Type B pancreatic cell (in vitro differentiated cells): ENCODE results near the gene KRT78. TPM values are rescaled to one million over a fixed set of nuclear protein-coding genes. Genes with fewer than 3 reads are reported as not detected.
A peak's percentile ranks its signal among the peaks of the same experiment; 100 is the strongest.
"Not testable (repeated sequence)": the region's sequence is repeated elsewhere in the genome, so short reads cannot be mapped to it uniquely, and the experiment has no call there.

Experiments used
- DNase-seq: peaks from one replicate; pipeline ENCODE4 v3.0.0; 2021; ENCODE audit warnings: mixed read lengths; ENCODE audit not compliant: unreplicated experiment; ENCODE audit errors: extremely low spot score
- H3K27ac Mint-ChIP-seq: 2 replicates; pipeline ENCODE4 v1.8.0; 2021; ENCODE audit warnings: mild to moderate bottlenecking, mixed read lengths
- H3K27me3 Mint-ChIP-seq: 2 replicates; pipeline ENCODE4 v1.8.0; 2021; ENCODE audit warnings: mixed read lengths
- H3K36me3 Mint-ChIP-seq: 2 replicates; pipeline ENCODE4 v1.8.0; 2021; ENCODE audit warnings: mixed read lengths
- H3K4me1 Mint-ChIP-seq: one replicate; pipeline ENCODE4 v1.8.0; 2021; ENCODE audit warnings: mixed read lengths; ENCODE audit not compliant: unreplicated experiment
- H3K4me3 Mint-ChIP-seq: 2 replicates; pipeline ENCODE4 v1.8.0; 2021; ENCODE audit warnings: mild to moderate bottlenecking, mixed read lengths
- H3K9me3 Mint-ChIP-seq: 2 replicates; pipeline ENCODE4 v1.8.0; 2021; ENCODE audit warnings: mixed read lengths
- total RNA-seq: library from RNA; stranded (reverse); gene quantifications from 2 replicates; pipeline ENCODE4 v1.2.1, GENCODE V29; 2021; ENCODE audit warnings: low replicate concordance
- TF ChIP-seq, protein P1 (sequence below): fragments of 200-600 bp; sonication (generic); conservative IDR thresholded peaks from 2 replicates; pipeline ENCODE4 v1.5.0; 2021; ENCODE audit warnings: antibody characterized with exemption, mild to moderate bottlenecking

Gene KRT78
- total RNA-seq, 1 donor from 2014 or later: 14.7 TPM

DNA sequence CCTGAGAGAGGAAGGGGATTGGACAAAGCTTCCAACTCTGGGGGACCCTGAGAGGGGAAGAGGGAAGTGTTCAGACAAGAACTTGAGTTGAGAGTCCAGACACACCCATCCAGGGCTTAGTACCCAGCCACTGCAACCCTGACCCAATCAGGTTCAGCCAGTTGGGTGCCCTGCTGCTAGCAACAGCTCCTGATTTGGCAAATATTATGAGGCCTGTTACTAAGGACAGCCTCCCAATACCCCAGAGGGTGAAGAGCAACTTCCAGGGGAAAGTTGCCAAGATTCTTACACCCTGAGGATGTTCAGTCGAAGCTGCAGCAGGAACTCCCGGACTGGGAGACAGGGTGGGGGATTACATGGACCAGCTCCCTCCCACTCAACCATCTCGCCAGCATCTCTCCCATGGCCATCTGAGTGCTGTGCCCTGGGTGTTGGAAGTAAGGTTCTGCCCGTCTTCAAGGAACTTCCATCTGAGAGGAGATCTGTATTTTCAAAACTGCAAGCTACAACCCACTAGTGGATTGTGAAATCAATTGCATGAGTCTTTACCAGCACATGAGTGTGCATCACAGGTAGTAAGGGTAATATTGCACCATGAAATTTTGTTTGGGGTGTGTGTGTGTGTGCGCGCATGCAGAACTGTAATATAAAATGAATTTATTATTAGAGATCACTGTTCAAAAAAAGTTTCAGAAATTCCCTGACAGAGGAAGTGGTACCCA is 11.5 kb upstream of the KRT78 start:
- TF ChIP-seq, protein P1, sequence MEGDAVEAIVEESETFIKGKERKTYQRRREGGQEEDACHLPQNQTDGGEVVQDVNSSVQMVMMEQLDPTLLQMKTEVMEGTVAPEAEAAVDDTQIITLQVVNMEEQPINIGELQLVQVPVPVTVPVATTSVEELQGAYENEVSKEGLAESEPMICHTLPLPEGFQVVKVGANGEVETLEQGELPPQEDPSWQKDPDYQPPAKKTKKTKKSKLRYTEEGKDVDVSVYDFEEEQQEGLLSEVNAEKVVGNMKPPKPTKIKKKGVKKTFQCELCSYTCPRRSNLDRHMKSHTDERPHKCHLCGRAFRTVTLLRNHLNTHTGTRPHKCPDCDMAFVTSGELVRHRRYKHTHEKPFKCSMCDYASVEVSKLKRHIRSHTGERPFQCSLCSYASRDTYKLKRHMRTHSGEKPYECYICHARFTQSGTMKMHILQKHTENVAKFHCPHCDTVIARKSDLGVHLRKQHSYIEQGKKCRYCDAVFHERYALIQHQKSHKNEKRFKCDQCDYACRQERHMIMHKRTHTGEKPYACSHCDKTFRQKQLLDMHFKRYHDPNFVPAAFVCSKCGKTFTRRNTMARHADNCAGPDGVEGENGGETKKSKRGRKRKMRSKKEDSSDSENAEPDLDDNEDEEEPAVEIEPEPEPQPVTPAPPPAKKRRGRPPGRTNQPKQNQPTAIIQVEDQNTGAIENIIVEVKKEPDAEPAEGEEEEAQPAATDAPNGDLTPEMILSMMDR: no peak
- no peaks in the 10 kb centered on the region for H3K36me3 Mint-ChIP-seq
- peak overlapping the region; percentile 32 for H3K4me3 Mint-ChIP-seq
- H3K27me3 Mint-ChIP-seq: peaks cover 9% of the 10 kb centered on the region
- DNase-seq: no peak
- H3K27ac Mint-ChIP-seq: peak overlapping the region; percentile 86
- H3K9me3 Mint-ChIP-seq: no peaks in the 10 kb centered on the region
- H3K4me1 Mint-ChIP-seq: peaks cover 8% of the 10 kb centered on the region

DNA sequence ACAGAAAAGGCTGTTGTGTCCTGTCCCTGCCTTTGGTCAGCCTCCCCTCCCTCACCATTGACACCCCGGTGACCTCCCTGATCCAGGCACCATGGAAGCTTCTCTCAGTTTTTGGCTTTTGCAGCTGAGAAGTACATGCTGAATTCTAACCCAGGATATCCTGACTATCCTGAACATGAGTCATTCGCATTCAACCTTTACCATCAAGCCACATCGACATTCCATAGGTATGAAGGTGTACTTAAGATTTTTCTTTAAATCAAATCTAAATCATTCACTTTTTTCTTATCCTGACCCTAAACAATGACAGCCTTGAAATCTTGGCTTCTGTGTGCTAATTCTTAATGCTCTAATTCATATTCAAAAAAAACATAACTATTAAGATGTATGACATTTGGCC is 8.7 kb upstream of the KRT78 start:
- TF ChIP-seq, protein P1: no peak
- Mint-ChIP-seq H3K4me3 (no peak overlapping the region), H3K36me3 (no peaks in the 10 kb centered on the region), H3K27ac (no peak overlapping the region), H3K4me1 (peaks cover 4% of the 10 kb centered on the region), H3K27me3 (peaks cover 20% of the 10 kb centered on the region), H3K9me3 (no peaks in the 10 kb centered on the region)
- no peak for DNase-seq

DNA sequence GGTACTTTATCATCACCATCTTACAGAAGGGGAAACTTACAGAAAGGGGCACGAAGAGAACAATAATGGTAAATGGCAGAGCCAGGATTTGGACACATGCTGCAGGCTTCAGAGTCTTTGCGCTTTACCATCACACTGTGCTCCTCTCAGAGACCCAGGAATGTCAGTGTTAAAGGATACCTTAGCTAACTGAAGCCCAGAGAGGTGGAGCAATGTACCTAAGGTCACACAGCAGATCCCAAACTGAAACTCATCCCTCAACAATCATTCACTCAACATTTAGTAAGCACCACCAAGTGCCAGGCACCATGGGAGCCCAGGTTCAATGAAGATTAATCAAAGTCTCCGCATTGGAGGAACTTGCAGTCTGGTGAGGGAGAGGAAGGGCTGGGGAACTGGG is 8.0 kb upstream of the KRT78 start:
- Mint-ChIP-seq H3K27ac (no peak overlapping the region), H3K4me1 (peaks cover 4% of the 10 kb centered on the region), H3K4me3 (no peak overlapping the region), H3K9me3 (no peaks in the 10 kb centered on the region), H3K36me3 (no peaks in the 10 kb centered on the region), H3K27me3 (peaks cover 22% of the 10 kb centered on the region)
- DNase-seq: no peak
- TF ChIP-seq, protein P1: no peak

DNA sequence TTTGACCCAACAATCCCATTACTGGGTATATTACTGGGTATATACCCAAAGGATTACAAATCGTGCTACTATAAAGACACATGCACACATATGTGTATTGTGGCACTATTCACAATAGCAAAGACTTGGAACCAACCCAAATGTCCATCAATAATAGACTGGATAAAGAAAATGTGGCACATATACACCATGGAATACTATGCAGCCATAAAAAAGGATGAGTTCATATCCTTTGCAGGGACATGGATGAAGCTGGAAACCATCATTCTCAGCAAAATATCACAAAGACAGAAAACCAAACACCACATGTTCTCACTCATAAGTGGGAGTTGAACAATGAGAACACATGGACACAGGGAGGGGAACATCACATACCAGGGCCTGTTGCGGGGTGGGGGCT is 7.3 kb upstream of the KRT78 start:
- not testable (repeated sequence) for H3K4me3 Mint-ChIP-seq, H3K4me1 Mint-ChIP-seq, DNase-seq, H3K36me3 Mint-ChIP-seq, H3K27ac Mint-ChIP-seq, H3K9me3 Mint-ChIP-seq
- H3K27me3 Mint-ChIP-seq: peaks cover 25% of the 10 kb centered on the region

DNA sequence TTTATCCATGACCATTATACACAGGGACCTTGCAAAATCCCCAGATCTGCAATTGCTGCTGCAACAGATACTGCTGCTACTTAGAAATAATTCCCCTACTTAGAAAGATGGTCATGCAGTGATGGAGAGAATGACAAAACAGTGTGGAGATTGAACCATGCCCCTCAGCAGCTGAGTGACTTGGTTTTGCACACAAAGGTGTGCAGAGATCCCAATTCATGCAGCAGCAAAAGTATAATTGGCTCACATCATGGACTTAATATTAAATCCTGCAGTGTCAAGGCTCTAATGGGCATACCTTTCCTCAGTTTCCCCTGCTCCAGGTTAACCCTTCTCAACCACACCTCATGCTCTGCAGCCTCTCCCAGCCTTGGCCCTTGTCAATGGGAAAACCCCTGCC is 3.0 kb upstream of the KRT78 start:
- DNase-seq: no peak
- Mint-ChIP-seq H3K4me3 (no peak overlapping the region), H3K36me3 (no peaks in the 10 kb centered on the region), H3K27me3 (peaks cover 22% of the 10 kb centered on the region), H3K4me1 (peaks cover 12% of the 10 kb centered on the region), H3K9me3 (no peaks in the 10 kb centered on the region), H3K27ac (peak overlapping the region; percentile 4)
- TF ChIP-seq, protein P1: no peak

DNA sequence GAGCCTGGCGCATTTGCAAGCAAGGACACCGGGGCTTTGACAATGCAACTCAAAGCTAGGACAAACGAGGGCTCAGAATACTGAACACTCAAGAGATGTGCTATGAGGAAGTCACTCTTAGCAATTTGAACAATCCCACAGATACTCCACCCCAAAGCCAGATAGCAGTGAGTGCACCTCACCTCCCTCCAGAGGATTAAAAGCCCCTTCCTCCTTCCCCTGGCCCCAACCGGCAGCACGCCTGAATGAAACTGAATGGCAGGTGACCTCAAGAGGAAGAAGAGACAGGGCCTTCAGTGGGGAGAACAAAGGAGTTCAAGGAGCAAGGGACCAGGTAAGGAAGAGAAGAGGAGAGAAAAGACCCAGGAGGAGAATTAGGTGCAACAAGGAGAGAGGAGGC is 1.9 kb upstream of the KRT78 start:
- H3K36me3 Mint-ChIP-seq: no peaks in the 10 kb centered on the region
- DNase-seq: no peak
- peak overlapping the region; percentile 83 for H3K27ac Mint-ChIP-seq
- no peaks in the 10 kb centered on the region for H3K9me3 Mint-ChIP-seq
- peaks cover 22% of the 10 kb centered on the region for H3K27me3 Mint-ChIP-seq
- TF ChIP-seq, protein P1: no peak
- H3K4me3 Mint-ChIP-seq: peak overlapping the region; percentile 70
- H3K4me1 Mint-ChIP-seq: peaks cover 12% of the 10 kb centered on the region
